Activated CD4-positive, CD25-positive, alpha-beta regulatory T cell treated with anti-CD3 and anti-CD28 coated beads, Interleukin-2, amount 50 U/mL, for 16 hours (primary cell): Measurements from ENCODE around the gene ATP2A2.
"Not testable (repeated sequence)": the region's sequence is repeated elsewhere in the genome, so short reads cannot be mapped to it uniquely, and the experiment has no call there.

Experiments used
- DNase-seq: peaks from one replicate; pipeline ENCODE4 v3.0.0-alpha.2; 2020; ENCODE audit warnings: low read depth, low spot score

Gene ATP2A2

DNA sequence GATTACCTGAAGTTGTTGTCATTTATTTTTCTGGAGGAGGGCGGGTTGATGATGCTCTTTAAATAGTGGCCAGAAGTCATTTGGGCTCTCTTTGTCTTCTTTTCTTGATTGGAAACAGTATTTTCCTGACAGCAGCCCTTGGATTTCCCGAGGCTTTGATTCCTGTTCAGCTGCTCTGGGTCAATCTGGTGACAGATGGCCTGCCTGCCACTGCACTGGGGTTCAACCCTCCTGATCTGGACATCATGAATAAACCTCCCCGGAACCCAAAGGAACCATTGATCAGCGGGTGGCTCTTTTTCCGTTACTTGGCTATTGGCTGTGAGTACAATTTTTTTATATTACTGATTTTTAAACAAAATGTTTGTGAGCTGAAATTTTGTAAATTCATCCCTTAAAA is 62.1 kb downstream of the ATP2A2 start:
- DNase-seq, result no peak

DNA sequence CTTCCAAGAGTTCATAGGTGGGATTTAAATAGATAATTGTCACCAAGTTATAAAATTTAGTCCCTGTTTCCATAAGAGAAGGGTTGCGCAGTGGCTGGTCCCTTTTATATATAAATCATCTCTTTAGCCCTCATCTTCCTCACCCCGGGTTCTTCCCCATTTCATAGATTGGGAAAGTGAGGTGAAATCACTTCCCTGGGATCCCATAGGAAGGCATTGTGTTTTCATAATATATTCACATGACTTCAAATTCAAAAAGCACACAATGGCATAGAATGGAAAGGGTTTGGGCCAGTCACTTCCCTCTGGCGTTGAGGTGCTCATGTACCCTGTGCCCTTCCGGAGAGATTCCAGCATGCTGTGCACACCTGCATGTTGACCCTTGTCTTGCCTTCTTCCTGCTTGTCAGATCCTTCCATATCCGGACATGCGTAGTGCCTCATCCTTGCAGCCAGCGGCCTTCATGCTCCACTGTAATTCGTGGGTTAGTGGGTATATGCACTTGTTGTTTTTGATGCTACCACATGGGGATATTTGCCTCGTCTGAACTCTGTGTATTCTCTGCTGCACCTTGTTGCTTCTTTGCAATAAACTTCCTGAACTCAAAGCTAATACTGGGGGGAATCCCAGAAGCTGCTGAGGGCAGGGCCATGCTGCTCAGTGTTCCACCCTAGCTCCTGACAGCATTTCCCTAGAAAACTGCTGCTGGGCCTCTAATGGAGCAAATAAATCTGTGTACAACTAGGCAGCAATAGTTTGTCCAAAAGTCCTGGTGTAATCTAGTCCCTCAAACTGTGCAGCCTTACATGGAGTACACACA is 62.9 kb downstream of the ATP2A2 start:
- no peak for DNase-seq

DNA sequence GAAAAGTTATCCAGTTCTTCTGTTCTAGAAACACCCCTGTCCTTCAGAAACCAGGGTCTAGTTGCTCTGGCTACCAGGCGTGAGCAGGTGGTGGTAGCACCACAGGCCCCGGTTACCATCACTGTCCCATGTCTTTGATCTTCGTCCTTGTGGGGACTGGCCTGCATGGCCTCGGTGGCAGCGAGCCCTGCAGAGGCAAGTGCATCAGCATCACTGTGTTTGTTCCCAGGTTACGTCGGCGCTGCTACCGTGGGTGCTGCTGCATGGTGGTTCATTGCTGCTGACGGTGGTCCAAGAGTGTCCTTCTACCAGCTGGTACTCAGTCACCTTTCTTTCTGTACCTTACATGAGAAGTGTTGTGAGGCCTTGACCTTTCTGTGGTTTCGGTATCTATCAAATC is 63.6 kb downstream of the ATP2A2 start:
- DNase-seq, result no peak

DNA sequence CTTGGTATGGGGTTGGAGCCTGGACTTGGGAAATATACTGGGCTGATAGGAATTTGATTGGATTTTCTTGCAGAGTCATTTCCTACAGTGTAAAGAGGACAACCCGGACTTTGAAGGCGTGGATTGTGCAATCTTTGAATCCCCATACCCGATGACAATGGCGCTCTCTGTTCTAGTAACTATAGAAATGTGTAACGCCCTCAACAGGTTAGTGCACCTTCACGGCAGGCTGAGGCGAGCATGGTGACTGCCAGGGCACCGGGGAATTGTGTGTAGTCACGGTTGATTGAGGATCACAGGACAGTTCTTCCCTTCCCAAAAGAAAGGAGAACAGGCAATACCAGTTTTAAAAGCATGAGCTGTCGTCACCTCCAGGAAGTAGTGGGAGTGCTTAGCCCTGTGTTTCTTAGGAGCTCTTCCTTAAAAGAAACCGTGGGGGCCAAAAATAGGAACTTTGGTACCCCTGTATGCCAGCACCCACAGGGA is 64.2 kb downstream of the ATP2A2 start:
- no peak for DNase-seq

DNA sequence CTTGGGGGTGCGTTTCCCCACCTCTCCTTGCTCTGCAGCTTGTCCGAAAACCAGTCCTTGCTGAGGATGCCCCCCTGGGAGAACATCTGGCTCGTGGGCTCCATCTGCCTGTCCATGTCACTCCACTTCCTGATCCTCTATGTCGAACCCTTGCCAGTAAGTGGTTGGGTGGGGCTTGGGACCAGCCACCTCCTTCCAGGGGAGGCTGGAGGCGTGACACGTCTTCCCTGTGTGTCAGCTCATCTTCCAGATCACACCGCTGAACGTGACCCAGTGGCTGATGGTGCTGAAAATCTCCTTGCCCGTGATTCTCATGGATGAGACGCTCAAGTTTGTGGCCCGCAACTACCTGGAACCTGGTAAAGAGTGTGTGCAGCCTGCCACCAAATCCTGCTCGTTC is 64.9 kb downstream of the ATP2A2 start:
- DNase-seq, result no peak

DNA sequence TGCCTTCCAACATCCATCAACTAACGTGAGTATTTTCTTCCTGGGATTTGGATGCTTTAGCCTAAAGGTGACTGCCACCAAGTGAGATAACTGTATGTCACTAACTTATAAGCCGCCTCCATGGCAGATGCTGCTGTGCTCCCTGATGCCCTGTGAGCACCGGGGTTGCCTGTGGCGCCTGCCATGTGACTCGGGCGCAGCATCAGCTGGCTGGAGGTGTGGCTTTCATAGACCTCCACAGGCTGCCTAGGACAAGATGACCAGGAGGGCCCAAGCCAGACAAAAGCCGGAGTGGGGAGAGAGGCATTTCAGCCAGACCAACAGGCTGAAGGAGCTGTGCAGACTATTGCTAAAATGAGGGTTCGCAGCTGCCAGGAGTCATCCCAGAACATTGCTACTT is 66.7 kb downstream of the ATP2A2 start:
- DNase-seq, result no peak

DNA sequence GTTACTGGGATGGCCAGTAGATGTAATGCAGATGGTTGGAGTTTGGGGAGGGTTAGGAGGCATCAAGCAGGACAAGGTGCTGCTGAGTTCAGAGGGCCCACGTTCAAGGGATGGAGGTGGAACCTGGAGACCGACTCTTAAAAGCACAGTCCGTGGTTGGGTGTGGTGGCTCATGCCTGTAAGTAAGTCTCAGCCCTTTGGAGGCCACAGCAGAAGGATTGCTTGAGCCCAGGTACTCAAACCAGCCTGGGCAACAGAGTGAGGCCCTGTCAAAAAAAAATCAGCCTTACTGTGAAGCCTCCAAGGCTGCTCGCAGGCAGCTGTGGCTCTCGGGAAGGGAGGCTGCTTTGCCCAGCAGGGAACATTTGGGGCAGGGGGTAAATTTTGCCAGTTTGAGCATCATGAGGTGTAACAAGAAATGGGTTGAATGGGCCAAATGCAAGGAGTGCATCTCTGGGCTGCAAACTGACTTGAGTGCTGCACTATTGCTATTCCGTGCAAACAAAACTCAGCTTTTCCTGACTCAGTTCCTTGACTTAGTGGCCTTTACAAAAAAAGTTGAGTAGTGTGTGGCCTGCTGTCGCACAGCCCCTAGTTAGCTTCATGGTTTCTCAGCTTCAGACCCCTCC is 67.5 kb downstream of the ATP2A2 start:
- no peak for DNase-seq

DNA sequence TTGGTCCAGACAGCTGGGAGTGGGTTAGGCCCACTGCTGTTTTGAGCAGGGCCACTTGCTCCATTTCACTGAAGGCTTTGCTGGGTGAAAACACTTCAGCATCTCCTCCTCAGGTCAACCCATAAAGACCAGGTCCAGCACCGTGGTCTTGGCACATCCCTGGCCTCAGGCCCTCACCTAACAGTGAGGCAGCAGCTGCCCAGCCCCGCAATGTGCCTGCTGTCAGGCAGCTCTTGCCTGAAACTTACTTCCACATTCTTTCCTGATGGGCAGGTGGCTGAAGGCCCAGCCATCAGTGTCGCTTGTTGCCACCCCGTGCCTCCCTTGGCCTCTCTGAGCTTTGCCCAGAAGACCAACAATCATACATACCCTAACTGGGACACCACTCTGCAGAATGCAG is 68.0 kb downstream of the ATP2A2 start:
- DNase-seq, result no peak

DNA sequence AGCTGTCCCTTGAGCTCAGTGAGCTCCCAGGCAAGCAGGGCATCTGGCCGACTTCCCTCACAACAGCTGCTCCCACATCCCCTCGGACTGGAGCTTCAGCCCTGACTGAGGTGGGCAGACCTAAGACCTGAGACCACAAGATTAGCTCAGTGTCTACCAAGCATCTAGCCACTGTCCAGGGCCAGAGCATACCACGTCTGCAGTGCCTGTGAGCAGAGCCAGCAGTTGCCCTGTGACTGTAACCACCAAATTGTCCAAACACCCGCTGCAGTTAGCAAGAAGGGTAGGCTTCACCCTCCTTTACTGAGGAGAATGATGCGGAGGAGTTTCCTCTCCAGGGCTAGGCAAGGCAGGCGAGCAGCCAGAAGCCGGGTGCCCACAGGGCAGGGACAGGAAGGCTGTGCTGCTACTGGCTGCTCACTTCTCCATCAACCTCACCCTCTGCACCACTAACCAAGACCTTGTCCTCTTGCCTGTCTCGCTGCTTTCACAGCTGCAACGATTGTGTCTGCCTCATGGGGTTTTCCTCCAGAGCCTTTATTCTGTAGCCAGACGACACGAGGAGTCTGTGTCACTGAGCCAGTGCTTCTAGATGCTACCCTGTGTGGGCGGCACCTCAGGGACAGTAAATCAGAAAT is 68.6 kb downstream of the ATP2A2 start:
- DNase-seq, result peak; percentile 13

DNA sequence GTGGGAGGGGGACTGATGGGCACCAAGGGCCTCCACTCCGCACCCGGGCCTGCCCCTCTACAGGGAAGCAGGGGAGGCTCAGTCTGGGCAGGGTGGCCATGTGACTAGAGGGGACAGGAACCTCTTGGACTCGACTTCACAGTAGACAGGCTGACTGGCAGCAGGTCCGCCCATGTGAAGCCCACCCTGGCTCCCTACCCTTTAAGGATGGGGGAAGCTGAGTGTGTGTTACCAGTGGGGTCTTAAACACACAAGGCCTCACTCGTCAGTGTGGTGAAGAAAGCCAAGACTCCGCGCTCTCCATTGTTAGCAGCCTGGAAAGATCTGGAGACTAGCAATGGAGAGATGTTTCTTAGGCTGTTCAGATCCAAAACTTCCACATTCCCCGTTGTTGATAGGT is 70.1 kb downstream of the ATP2A2 start:
- no peak for DNase-seq

DNA sequence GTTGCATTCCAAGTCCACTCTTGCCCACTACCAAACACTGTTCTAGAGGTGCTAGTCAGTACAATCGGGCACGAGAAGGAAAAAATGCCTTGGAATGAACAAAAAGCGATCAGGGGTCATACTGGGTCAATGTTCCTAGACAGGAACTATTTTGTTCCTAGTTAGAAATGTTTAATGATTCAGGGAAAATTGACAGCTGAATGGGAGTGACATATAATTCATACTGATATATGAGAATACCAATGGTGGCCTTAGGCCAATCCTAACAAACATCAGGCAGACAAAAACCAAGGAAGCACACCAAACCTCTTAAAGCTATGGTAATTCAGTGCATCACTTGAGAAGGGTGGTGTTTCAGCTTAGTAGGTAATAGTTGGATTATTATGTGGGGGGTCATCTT is 71.4 kb downstream of the ATP2A2 start:
- DNase-seq, result no peak

DNA sequence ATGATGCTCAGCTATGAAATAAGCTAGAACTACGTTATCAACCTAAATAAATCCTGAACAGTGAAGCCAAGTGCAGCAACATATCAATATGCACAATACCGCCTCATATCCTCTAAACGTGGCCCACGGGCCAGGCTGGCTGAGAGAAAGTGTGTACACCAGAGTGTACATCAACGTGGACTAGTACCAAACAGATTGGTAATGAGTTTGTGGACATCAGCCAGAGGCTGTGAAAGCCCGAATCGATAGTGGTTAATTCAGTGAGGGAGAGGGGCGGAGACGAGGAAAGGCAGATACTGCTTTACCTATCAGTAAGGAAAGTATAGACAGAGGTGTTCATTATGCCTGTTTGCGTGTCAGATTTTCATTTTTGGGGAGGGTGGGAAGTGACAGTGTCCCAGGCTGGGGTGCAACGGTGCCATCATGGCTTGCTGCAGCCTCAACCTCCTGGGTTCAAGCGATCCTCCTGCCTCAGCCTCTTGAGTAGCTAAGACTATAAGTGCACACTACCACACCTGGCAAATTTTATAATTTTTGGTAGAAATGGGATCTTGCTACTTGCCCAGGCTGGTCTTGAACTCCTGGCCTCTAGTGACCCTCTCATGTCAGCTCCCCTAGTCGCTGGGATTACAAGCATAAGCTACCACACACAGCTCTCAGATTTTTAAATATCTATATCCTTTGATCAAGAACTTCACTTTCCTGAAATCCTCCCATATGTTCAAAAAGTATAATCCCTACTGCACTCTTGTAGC is 72.3 kb downstream of the ATP2A2 start:
- DNase-seq, result no peak

DNA sequence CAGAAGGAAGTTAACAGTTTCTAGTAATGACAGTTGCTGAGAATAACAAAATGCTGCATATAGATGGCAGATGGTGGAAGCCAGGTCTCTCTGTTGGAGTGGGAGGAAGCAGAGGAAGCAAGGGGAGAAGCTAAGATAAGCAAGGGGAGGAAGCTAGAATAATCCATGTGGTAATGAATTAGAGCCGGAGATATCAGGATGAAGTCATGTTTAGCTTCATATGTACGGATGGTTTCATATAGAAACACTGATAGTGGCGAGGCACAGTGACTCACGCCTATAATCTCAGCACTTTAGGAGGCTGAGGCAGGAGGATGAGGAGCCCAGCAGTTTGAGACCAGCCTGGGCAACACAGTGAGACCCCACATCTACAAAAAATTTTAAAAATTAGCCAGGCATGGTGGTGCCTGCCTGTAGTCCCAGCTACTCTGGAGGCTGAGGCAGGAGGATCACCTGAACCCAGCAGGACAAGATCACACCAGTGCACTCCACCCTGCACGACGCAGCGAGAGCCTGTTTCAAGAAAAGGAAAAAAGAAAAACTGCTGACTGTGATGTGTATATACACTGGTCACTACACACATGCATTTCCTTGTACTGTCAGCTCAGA is 73.2 kb downstream of the ATP2A2 start:
- no peak for DNase-seq

DNA sequence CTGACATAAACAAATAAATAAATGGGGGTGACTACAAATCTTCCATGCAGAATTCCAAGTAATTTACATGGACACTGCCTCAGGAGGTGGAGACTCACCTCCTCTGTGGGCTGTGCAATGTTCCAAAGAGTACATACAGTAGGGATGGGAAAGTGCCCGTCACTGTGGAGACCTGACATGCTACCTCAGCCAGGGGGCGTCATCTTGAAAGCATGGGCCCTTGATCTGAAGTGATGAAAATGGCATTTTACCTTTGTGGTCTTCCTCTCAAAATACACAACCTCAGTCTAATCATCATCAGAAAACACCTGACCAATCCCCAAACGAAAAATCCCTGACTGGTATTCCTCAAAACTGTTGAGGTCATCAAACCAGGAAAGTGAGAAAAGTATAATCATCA is 74.0 kb downstream of the ATP2A2 start:
- no peak for DNase-seq

DNA sequence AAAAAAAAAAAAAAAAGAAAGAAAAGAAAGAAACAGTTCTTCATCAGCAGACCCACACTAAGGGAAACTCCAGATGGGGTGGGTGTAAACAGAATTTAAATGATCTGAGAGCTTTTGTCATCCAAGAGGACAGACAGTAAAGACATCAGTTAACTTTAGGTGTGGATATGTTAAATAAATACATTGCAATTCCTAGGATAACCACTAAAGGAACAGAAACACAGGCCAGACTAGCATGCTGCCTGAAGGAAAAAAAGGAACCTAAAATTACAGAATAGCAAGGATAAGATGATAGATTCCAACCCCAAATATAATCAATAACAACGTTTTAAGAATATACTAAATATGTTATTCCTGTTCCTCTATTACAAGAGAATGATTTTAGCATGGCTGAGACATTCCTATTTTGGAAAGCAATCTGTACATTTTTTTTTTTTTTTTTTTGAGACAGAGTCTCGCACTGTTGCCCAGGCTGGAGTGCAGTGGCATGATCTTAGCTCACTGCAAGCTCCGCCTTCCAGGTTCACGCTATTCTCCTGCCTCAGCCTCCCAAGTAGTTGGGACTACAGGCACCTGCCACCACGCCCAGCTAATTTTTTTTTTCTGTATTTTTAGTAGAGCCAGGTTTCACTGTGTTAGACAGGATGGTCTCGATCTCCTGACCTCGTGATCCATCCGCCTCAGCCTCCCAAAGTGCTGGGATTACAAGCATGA is 77.5 kb downstream of the ATP2A2 start:
- not testable (repeated sequence) for DNase-seq

DNA sequence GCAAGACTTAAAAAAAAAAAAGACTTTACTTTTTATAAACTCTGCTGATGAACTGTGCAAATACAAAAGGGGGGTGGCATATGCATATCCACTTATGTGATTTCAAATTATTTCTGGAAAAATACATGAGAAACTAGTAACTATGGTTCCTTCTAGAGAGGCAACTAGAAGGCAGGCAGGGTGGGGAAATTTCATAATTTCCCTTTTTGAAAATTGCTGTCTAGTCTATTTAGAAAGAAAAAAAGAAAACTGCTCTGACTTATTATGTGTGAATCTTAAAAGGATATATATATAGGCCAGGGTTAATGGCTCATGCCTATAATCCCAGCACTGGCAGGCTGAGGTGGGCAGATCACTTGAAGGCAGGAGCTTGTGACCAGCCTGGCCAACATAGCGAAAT is 80.2 kb downstream of the ATP2A2 start:
- DNase-seq, result no peak

DNA sequence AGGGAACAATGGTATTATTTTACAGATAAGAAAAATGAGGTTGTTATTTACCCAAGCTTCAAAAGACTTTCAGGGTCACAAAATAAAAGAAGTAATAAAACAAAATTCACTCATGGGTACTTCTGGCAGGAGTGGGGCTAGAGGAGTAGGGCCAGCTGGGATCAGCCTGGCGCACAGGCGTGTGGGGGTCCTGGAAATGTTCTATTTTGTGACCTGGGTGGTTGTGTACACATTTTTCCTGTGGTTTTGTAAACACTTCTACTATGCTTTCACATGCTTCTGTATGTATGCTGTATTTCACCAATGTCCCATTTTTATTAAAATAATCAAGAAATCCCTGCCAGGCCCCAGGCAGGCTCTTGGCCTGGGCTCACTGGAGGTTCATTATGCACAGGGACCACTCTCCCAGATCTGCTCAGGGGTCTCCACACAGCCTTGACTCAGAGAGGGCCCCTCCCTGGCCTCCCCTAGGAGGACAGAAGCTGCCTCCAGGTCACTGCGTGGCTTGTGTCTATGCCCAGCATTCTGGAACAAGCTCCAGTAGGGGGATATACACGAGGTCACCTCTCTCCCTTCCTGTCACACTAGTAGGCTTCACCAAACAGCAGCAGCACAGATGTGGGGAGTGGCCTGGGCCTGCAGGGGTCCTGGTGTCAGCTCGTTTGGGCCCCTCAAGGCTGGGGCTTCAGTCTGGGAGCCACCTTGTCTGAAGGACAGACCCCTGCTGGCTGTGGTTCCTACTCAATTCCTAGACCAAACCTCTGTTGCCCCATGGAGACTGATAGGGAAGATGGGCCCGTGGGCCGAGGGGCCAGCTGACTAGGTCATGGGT is 84.7 kb downstream of the ATP2A2 start:
- no peak for DNase-seq

DNA sequence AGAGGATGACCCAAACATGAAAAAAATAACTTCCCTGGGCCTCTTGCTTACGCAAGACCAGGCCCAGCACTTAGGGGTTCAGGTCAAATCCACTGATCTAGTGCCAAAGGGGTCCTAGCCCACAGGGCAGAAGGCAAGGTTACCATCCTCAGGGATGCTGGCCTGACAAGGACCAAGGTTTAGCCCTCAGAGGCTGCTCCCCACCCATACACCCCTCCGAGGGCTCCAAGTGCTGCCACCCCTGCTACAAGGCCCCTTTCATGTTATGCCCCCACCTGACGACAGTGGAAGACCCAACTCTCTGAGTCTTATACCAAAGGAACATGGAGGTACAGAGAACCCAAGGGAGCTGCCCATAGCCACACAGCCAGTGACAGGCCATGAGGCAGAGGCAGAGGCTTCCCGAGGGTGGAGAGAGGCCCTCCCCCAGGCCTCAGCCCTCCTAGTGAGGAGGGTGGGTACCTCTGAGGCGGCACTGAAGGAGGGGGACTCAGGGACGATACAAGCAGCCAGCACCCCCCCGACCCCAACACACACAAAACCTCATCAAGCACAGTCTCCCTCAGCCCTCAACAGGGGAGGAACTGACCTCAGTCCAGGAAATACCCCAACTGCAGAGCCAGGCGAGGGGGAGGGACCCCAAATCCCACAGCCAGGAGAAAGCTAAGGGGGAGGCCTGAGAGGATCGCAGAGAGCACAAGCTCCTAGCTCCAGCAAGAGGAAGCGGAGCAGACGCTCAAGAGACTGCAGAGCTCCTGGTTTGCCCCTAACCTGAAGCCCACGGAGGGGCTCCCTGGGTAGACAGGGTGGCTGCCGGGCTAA is 85.5 kb downstream of the ATP2A2 start:
- no peak for DNase-seq

DNA sequence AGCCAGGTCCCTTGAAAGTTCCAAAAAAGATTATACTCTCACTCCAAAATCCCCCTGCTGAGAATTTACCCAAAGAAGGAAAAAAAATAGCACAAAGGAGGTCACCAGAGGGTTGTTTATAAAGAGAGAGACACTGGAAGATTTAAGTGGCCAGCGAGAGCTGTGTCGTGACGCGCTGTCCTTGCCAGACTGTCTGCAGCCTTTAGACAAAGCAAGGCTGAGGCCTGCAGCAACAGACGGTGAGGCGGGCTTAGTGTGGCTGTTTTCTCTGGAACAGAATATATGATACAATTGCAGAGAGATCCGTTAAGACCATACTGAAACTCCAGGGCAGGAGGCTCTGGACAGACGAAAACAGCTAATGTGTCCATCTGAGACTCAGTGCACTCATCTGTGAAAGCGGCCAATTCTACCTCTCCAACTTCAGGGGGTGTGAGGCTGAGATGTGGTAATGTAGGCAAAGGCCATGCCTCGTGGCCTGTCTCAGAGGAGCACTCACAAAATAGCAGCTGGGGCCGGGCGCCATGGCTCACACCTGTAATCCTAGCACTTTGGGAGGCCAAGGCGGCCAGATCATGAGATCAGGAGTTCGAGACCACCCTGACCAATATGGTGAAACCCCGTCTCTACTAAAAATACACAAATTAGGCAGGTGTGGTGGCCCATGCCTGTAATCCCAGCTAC is 86.3 kb downstream of the ATP2A2 start:
- DNase-seq, result no peak
